HL-60 (cell line): Measurements from ENCODE around the gene SLC35E4.

Experiments used
- DNase-seq, 2 experiments: peaks; one replicate each; pipeline ENCODE4 v3.0.0-alpha.2; 2010 to 2020; ENCODE audit warnings: low read depth in 1 of 2, low spot score in 1 of 2
- H3K27ac ChIP-seq: fragments of 250-450 bp; sonication (Bioruptor Pico); replicated peaks from 2 replicates; pipeline ENCODE4 v1.5.1; 2020; ENCODE audit warnings: mild to moderate bottlenecking, moderate library complexity
- H3K27me3 ChIP-seq: fragments of 250-450 bp; sonication (Bioruptor Pico); 2 replicates; pipeline ENCODE4 v1.5.1; 2021; ENCODE audit warnings: mild to moderate bottlenecking, moderate library complexity; ENCODE audit not compliant: insufficient read depth, poor library complexity, severe bottlenecking
- H3K4me3 ChIP-seq: replicated peaks from 2 replicates; pipeline ENCODE4 v1.5.1; 2011; ENCODE audit warnings: mild to moderate bottlenecking, control low read depth, low read length; ENCODE audit not compliant: insufficient read depth
- GABPA ChIP-seq: IDR thresholded peaks from 2 replicates; pipeline ENCODE4 v1.6.1; 2012; ENCODE audit warnings: low read depth
- POLR2AphosphoS5 ChIP-seq: IDR thresholded peaks from 2 replicates; pipeline ENCODE4 v1.6.1; 2012; ENCODE audit warnings: low read depth
- SPI1 ChIP-seq: IDR thresholded peaks from 2 replicates; pipeline ENCODE4 v1.6.1; 2012; ENCODE audit warnings: low read depth, mild to moderate bottlenecking, borderline replicate concordance
- TF ChIP-seq, protein P1 (sequence below): IDR thresholded peaks from 2 replicates; pipeline ENCODE4 v1.6.1; 2012; ENCODE audit warnings: low read depth; ENCODE audit not compliant: insufficient replicate concordance
- TF ChIP-seq, protein P2 (sequence below): IDR thresholded peaks from one replicate; pipeline ENCODE4 v1.5.1; 2011; ENCODE audit warnings: low read length, control low read depth, inconsistent platforms; ENCODE audit not compliant: insufficient read depth

SLC35E4 gene

GRCh38 chr22:30649430-30650007, 13.9 kb downstream of the SLC35E4 start:
- TF ChIP-seq SPI1 (peak; percentile 46; the same call in 1 of the 2 replicates), GABPA (no peak)
- Histone ChIP-seq H3K27ac (no peak overlapping the region), H3K27me3 (no peaks in the 10 kb centered on the region), H3K4me3 (no peak overlapping the region)
- DNase-seq: peak; percentile 45 to 50

GRCh38 chr22:30650508-30651116, 15.0 kb downstream of the SLC35E4 start:
- TF ChIP-seq POLR2AphosphoS5 (no peak), SPI1 (no peak), GABPA (no peak)
- TF ChIP-seq, protein P1, sequence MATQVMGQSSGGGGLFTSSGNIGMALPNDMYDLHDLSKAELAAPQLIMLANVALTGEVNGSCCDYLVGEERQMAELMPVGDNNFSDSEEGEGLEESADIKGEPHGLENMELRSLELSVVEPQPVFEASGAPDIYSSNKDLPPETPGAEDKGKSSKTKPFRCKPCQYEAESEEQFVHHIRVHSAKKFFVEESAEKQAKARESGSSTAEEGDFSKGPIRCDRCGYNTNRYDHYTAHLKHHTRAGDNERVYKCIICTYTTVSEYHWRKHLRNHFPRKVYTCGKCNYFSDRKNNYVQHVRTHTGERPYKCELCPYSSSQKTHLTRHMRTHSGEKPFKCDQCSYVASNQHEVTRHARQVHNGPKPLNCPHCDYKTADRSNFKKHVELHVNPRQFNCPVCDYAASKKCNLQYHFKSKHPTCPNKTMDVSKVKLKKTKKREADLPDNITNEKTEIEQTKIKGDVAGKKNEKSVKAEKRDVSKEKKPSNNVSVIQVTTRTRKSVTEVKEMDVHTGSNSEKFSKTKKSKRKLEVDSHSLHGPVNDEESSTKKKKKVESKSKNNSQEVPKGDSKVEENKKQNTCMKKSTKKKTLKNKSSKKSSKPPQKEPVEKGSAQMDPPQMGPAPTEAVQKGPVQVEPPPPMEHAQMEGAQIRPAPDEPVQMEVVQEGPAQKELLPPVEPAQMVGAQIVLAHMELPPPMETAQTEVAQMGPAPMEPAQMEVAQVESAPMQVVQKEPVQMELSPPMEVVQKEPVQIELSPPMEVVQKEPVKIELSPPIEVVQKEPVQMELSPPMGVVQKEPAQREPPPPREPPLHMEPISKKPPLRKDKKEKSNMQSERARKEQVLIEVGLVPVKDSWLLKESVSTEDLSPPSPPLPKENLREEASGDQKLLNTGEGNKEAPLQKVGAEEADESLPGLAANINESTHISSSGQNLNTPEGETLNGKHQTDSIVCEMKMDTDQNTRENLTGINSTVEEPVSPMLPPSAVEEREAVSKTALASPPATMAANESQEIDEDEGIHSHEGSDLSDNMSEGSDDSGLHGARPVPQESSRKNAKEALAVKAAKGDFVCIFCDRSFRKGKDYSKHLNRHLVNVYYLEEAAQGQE: no peak
- TF ChIP-seq, protein P2, sequence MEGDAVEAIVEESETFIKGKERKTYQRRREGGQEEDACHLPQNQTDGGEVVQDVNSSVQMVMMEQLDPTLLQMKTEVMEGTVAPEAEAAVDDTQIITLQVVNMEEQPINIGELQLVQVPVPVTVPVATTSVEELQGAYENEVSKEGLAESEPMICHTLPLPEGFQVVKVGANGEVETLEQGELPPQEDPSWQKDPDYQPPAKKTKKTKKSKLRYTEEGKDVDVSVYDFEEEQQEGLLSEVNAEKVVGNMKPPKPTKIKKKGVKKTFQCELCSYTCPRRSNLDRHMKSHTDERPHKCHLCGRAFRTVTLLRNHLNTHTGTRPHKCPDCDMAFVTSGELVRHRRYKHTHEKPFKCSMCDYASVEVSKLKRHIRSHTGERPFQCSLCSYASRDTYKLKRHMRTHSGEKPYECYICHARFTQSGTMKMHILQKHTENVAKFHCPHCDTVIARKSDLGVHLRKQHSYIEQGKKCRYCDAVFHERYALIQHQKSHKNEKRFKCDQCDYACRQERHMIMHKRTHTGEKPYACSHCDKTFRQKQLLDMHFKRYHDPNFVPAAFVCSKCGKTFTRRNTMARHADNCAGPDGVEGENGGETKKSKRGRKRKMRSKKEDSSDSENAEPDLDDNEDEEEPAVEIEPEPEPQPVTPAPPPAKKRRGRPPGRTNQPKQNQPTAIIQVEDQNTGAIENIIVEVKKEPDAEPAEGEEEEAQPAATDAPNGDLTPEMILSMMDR: no peak
- Histone ChIP-seq H3K27me3 (no peaks in the 10 kb centered on the region), H3K27ac (no peak overlapping the region), H3K4me3 (no peak overlapping the region)
- DNase-seq: no peak

DNA sequence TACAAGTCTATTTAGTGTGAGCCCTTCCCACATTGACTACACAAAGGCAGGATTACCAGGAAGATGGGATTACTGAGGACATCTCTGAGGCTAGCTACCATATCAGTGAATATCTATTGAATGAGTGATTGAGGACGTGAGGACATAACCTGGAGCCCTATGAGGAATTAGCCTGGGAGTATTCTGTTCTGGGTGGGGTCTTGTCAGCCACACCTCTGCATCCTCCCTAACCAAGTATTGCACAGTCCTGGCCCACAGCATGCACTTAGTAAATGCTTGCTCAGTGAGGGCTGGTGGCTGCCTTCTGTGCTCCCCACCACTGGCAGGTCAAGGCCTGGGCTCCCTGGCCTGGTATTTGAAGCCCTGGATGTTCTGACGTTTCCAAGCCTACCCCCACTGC, 17.3 kb downstream of the SLC35E4 start:
- no peak for TF ChIP-seq POLR2AphosphoS5
- TF ChIP-seq, protein P1: no peak
- TF ChIP-seq GABPA: no peak
- TF ChIP-seq SPI1: no peak
- TF ChIP-seq, protein P2: no peak
- H3K27ac ChIP-seq: no peak overlapping the region
- no peak for DNase-seq
- H3K27me3 ChIP-seq: no peaks in the 10 kb centered on the region
- no peak overlapping the region for H3K4me3 ChIP-seq

GRCh38 chr22:30654361-30654760, 18.8 kb downstream of the SLC35E4 start:
- Histone ChIP-seq H3K27me3 (no peaks in the 10 kb centered on the region), H3K27ac (no peak overlapping the region), H3K4me3 (no peak overlapping the region)
- TF ChIP-seq SPI1 (no peak), POLR2AphosphoS5 (no peak), GABPA (no peak)
- TF ChIP-seq, protein P2: no peak
- TF ChIP-seq, protein P1: no peak
- DNase-seq: no peak
